GM23338 (cell line): Measurements from ENCODE around the gene PARL. TPM values are rescaled to one million over a fixed set of nuclear protein-coding genes. Genes with fewer than 3 reads are reported as not detected.

Experiments
- ATAC-seq: fragments of 200-7000 bp; cut with Tn5 transposase; 3 replicates; pipeline ENCODE4 v1.9.1; 2020
- DNase-seq: peaks from one replicate; pipeline ENCODE4 v3.0.0-alpha.2; 2015; ENCODE audit warnings: low spot score
- H2AFZ ChIP-seq: fragments of 200-600 bp; sonication (generic); 2 replicates; pipeline ENCODE4 v1.8.0; 2016; ENCODE audit warnings: antibody characterized with exemption, mild to moderate bottlenecking, moderate library complexity
- H3F3A ChIP-seq: fragments of 200-600 bp; sonication (generic); replicated peaks from 2 replicates; pipeline ENCODE4 v1.8.0; 2017; ENCODE audit warnings: antibody characterized with exemption, mixed run types, low read depth
- H3K27ac ChIP-seq: fragments of 200-600 bp; sonication (generic); 2 replicates; pipeline ENCODE4 v1.6.1; 2016; ENCODE audit warnings: low read depth
- H3K27me3 ChIP-seq: fragments of 200-600 bp; sonication (generic); 2 replicates; pipeline ENCODE4 v1.8.0; 2016; ENCODE audit warnings: mild to moderate bottlenecking, mixed run types, moderate library complexity; ENCODE audit not compliant: insufficient read depth
- H3K36me3 ChIP-seq: fragments of 200-600 bp; sonication (generic); 2 replicates; pipeline ENCODE4 v1.8.0; 2016; ENCODE audit warnings: mild to moderate bottlenecking; ENCODE audit not compliant: insufficient read depth
- H3K4me1 ChIP-seq: fragments of 200-600 bp; sonication (generic); 2 replicates; pipeline ENCODE4 v1.8.0; 2016; ENCODE audit warnings: mild to moderate bottlenecking, moderate library complexity; ENCODE audit not compliant: insufficient read depth
- H3K4me2 ChIP-seq: fragments of 200-600 bp; sonication (generic); 2 replicates; pipeline ENCODE4 v1.7.1; 2017; ENCODE audit warnings: mixed run types
- H3K4me3 ChIP-seq: fragments of 200-600 bp; sonication (generic); 2 replicates; pipeline ENCODE4 v1.6.1; 2016; ENCODE audit warnings: mixed run types
- H3K79me2 ChIP-seq: fragments of 200-600 bp; sonication (generic); replicated peaks from 2 replicates; pipeline ENCODE4 v1.8.0; 2017; ENCODE audit warnings: mild to moderate bottlenecking; ENCODE audit not compliant: insufficient read depth
- H3K9me2 ChIP-seq: fragments of 200-600 bp; sonication (generic); 2 replicates; pipeline ENCODE4 v1.8.0; 2017; ENCODE audit not compliant: insufficient read depth
- H4K20me1 ChIP-seq: fragments of 200-600 bp; sonication (generic); replicated peaks from 2 replicates; pipeline ENCODE4 v1.8.0; 2017; ENCODE audit warnings: mild to moderate bottlenecking; ENCODE audit not compliant: insufficient read depth
- H3K27ac Mint-ChIP-seq: 2 replicates; pipeline ENCODE4 v1.8.0; 2020; ENCODE audit warnings: inconsistent platforms, mild to moderate bottlenecking, moderate library complexity, mixed read lengths
- H3K27me3 Mint-ChIP-seq: 3 replicates; pipeline ENCODE4 v1.8.0; 2022; ENCODE audit warnings: low read depth, mild to moderate bottlenecking, moderate library complexity, mixed read lengths, inconsistent platforms; ENCODE audit not compliant: insufficient read depth, poor library complexity
- H3K36me3 Mint-ChIP-seq: 3 replicates; pipeline ENCODE4 v1.8.0; 2021; ENCODE audit warnings: low read depth, mild to moderate bottlenecking, inconsistent platforms, moderate library complexity, mixed read lengths
- H3K4me1 Mint-ChIP-seq: 3 replicates; pipeline ENCODE4 v1.8.0; 2020; ENCODE audit warnings: mild to moderate bottlenecking, inconsistent platforms, mixed read lengths
- H3K4me3 Mint-ChIP-seq: 3 replicates; pipeline ENCODE4 v1.8.0; 2021; ENCODE audit warnings: moderate library complexity, mild to moderate bottlenecking, inconsistent platforms, mixed read lengths
- H3K9me3 Mint-ChIP-seq: 3 replicates; pipeline ENCODE4 v1.8.0; 2020; ENCODE audit warnings: moderate library complexity, mild to moderate bottlenecking, inconsistent platforms, mixed read lengths
- CREB1 ChIP-seq: fragments of 250-450 bp; sonication (Bioruptor Pico); IDR thresholded peaks from 2 replicates; pipeline ENCODE4 v1.5.0; 2020; ENCODE audit warnings: low read depth, mild to moderate bottlenecking, moderate library complexity
- ETS1 ChIP-seq: IDR thresholded peaks from 2 replicates; pipeline ENCODE4 v1.6.1; 2016; ENCODE audit warnings: antibody characterized with exemption
- EZH2 ChIP-seq: fragments of 200-600 bp; sonication (generic); IDR thresholded peaks from one replicate; pipeline ENCODE4 v1.8.0; 2017; ENCODE audit warnings: antibody characterized with exemption, mild to moderate bottlenecking, low read depth; ENCODE audit not compliant: unreplicated experiment
- EZH2phosphoT487 ChIP-seq: fragments of 200-600 bp; sonication (generic); IDR thresholded peaks from one replicate; pipeline ENCODE4 v1.8.1; 2018; ENCODE audit warnings: antibody characterized with exemption; ENCODE audit not compliant: unreplicated experiment
- JUNB ChIP-seq: IDR thresholded peaks from one replicate; pipeline ENCODE4 v1.6.1; 2016; ENCODE audit warnings: antibody characterized with exemption; ENCODE audit not compliant: unreplicated experiment
- NANOG ChIP-seq: IDR thresholded peaks from 2 replicates; pipeline ENCODE4 v1.6.1; 2016; ENCODE audit warnings: antibody characterized with exemption, borderline replicate concordance
- POLR2AphosphoS5 ChIP-seq: IDR thresholded peaks from 2 replicates; pipeline ENCODE4 v1.6.1; 2016; ENCODE audit warnings: antibody characterized with exemption, low read depth
- REST ChIP-seq: IDR thresholded peaks from one replicate; pipeline ENCODE4 v1.6.1; 2018; ENCODE audit warnings: antibody characterized with exemption; ENCODE audit not compliant: unreplicated experiment
- STAT1 ChIP-seq: IDR thresholded peaks from one replicate; pipeline ENCODE4 v1.6.1; 2016; ENCODE audit warnings: antibody characterized with exemption; ENCODE audit not compliant: unreplicated experiment
- ZNF114 ChIP-seq: fragments of 250-450 bp; sonication (Bioruptor Pico); IDR thresholded peaks from 2 replicates; pipeline ENCODE4 v1.5.0; 2020; ENCODE audit warnings: mild to moderate bottlenecking, moderate library complexity
- ZNF331 ChIP-seq: fragments of 250-450 bp; sonication (Bioruptor Pico); IDR thresholded peaks from 2 replicates; pipeline ENCODE4 v1.5.0; 2020; ENCODE audit warnings: low read depth, mild to moderate bottlenecking, moderate library complexity
- polyA plus RNA-seq: library from polyadenylated mRNA; unstranded; fragments of >200 nt; fragmentation: Nextera tagmentation; extraction: Ambion mirVana; gene quantifications from 2 replicates; pipeline ENCODE4 v1.2.1, GENCODE V29; 2016
- total RNA-seq: library from RNA; depleted of rRNA; stranded (reverse); fragments of >200 nt; shearing (Covaris generic); gene quantifications from 2 replicates; pipeline ENCODE4 v1.2.3, GENCODE V29; 2014
- TF ChIP-seq, protein P1 (sequence below): fragments of 250-450 bp; sonication (Bioruptor Pico); IDR thresholded peaks from 2 replicates; pipeline ENCODE4 v1.5.0; 2020; ENCODE audit warnings: mild to moderate bottlenecking, moderate library complexity
- TF ChIP-seq, protein P2 (sequence below), 2 experiments: fragments of 200-600 bp in 1 of 2; sonication (generic) in 1 of 2; conservative IDR thresholded peaks; 2 replicates each; pipeline versions ENCODE4 v1.5.1 to v1.6.1; 2016 to 2017; ENCODE audit warnings: antibody characterized with exemption in 2 of 2, low read depth in 2 of 2, mild to moderate bottlenecking in 2 of 2, moderate library complexity in 1 of 2

Gene PARL
- total and polyA plus RNA-seq, 2 experiments from 2014 or later = 67.5 to 78.7 TPM

DNA sequence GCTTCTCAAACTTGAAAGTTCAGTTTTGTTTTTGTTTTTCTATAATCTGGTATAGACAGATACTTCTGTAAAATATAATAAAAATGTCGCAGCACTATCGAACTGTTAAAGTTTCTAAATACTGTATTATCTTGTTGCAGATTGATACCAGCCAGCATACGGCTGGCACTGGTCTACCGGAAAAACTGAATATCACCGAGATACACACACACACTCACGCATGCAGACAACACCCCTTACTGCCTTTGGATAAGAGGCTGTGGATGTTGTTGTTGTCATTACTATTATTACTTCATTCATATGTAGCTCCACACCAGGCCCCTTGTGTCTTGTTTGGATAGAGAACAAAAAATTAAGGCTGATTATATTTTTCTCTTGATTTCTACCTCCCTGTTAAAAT lies 91.7 kb downstream of the PARL start:
- no peaks in the 10 kb centered on the region for H3K27me3 Mint-ChIP-seq
- Histone ChIP-seq H3K4me2 (no peak overlapping the region), H3K27ac (no peak overlapping the region), H3K4me1 (no peaks in the 10 kb centered on the region), H3K36me3 (peaks cover 31% of the 10 kb centered on the region; the same call in 1 of the 2 replicates), H3K9me2 (no peaks in the 10 kb centered on the region), H3K79me2 (peaks cover 10% of the 10 kb centered on the region; the same call in 1 of the 2 replicates), H2AFZ (no peak overlapping the region), H3F3A (no peaks in the 10 kb centered on the region), H4K20me1 (peaks cover 8% of the 10 kb centered on the region), H3K4me3 (no peak overlapping the region), H3K27me3 (no peaks in the 10 kb centered on the region)
- no peak overlapping the region for H3K27ac Mint-ChIP-seq
- H3K4me3 Mint-ChIP-seq = no peak overlapping the region
- H3K4me1 Mint-ChIP-seq = no peaks in the 10 kb centered on the region
- TF ChIP-seq CREB1 (CRISPR knock-in tag) (no peak), POLR2AphosphoS5 (no peak), EZH2phosphoT487 (no peak), ETS1 (no peak), JUNB (no peak), NANOG (no peak), REST (no peak), ZNF331 (no peak), STAT1 (no peak), EZH2 (no peak), ZNF114 (CRISPR knock-in tag) (no peak)
- TF ChIP-seq, protein P1, sequence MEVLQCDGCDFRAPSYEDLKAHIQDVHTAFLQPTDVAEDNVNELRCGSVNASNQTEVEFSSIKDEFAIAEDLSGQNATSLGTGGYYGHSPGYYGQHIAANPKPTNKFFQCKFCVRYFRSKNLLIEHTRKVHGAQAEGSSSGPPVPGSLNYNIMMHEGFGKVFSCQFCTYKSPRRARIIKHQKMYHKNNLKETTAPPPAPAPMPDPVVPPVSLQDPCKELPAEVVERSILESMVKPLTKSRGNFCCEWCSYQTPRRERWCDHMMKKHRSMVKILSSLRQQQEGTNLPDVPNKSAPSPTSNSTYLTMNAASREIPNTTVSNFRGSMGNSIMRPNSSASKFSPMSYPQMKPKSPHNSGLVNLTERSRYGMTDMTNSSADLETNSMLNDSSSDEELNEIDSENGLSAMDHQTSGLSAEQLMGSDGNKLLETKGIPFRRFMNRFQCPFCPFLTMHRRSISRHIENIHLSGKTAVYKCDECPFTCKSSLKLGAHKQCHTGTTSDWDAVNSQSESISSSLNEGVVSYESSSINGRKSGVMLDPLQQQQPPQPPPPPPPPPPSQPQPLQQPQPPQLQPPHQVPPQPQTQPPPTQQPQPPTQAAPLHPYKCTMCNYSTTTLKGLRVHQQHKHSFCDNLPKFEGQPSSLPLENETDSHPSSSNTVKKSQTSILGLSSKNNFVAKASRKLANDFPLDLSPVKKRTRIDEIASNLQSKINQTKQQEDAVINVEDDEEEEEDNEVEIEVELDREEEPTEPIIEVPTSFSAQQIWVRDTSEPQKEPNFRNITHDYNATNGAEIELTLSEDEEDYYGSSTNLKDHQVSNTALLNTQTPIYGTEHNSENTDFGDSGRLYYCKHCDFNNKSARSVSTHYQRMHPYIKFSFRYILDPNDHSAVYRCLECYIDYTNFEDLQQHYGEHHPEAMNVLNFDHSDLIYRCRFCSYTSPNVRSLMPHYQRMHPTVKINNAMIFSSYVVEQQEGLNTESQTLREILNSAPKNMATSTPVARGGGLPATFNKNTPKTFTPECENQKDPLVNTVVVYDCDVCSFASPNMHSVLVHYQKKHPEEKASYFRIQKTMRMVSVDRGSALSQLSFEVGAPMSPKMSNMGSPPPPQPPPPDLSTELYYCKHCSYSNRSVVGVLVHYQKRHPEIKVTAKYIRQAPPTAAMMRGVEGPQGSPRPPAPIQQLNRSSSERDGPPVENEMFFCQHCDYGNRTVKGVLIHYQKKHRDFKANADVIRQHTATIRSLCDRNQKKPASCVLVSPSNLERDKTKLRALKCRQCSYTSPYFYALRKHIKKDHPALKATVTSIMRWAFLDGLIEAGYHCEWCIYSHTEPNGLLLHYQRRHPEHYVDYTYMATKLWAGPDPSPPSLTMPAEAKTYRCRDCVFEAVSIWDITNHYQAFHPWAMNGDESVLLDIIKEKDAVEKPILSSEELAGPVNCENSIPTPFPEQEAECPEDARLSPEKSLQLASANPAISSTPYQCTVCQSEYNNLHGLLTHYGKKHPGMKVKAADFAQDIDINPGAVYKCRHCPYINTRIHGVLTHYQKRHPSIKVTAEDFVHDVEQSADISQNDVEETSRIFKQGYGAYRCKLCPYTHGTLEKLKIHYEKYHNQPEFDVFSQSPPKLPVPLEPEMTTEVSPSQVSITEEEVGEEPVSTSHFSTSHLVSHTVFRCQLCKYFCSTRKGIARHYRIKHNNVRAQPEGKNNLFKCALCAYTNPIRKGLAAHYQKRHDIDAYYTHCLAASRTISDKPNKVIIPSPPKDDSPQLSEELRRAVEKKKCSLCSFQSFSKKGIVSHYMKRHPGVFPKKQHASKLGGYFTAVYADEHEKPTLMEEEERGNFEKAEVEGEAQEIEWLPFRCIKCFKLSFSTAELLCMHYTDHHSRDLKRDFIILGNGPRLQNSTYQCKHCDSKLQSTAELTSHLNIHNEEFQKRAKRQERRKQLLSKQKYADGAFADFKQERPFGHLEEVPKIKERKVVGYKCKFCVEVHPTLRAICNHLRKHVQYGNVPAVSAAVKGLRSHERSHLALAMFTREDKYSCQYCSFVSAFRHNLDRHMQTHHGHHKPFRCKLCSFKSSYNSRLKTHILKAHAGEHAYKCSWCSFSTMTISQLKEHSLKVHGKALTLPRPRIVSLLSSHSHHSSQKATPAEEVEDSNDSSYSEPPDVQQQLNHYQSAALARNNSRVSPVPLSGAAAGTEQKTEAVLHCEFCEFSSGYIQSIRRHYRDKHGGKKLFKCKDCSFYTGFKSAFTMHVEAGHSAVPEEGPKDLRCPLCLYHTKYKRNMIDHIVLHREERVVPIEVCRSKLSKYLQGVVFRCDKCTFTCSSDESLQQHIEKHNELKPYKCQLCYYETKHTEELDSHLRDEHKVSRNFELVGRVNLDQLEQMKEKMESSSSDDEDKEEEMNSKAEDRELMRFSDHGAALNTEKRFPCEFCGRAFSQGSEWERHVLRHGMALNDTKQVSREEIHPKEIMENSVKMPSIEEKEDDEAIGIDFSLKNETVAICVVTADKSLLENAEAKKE = no peak
- TF ChIP-seq, protein P2, sequence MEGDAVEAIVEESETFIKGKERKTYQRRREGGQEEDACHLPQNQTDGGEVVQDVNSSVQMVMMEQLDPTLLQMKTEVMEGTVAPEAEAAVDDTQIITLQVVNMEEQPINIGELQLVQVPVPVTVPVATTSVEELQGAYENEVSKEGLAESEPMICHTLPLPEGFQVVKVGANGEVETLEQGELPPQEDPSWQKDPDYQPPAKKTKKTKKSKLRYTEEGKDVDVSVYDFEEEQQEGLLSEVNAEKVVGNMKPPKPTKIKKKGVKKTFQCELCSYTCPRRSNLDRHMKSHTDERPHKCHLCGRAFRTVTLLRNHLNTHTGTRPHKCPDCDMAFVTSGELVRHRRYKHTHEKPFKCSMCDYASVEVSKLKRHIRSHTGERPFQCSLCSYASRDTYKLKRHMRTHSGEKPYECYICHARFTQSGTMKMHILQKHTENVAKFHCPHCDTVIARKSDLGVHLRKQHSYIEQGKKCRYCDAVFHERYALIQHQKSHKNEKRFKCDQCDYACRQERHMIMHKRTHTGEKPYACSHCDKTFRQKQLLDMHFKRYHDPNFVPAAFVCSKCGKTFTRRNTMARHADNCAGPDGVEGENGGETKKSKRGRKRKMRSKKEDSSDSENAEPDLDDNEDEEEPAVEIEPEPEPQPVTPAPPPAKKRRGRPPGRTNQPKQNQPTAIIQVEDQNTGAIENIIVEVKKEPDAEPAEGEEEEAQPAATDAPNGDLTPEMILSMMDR (conservative IDR thresholded peaks at IDR 0.05; ENCODE audit: low read depth in 2 of 2) = no peak
- no peak for DNase-seq
- H3K9me3 Mint-ChIP-seq = no peaks in the 10 kb centered on the region
- no peak for ATAC-seq
- peaks cover 64% of the 10 kb centered on the region for H3K36me3 Mint-ChIP-seq
